ENCODE data around the gene KIRREL1. TPM values are rescaled to one million over a fixed set of nuclear protein-coding genes. Genes with fewer than 3 reads are reported as not detected.

The KIRREL1 gene
- polyA plus RNA-seq, 1 donor from 2014 or later = 12.9 TPM

DNA sequence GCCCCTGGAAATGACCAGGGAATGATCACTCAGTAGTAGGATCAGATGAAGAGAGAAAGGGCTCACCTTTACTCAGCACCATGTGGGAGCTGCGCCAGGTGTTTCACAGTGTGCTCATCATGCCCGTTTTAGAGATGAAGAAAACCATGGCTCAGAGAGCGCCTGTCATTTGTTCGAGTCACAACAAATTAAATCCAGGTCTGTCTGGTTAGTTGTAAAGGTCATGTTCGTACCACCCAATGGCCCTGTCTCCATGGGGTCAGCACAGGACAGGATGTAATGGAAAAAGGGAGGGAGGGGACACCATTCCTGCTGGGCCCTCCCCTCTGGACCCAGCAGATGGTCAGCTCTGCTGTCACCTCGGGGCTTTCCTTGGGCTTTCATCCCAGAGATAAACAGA, 15.2 kb downstream of the KIRREL1 start:
- Histone ChIP-seq H3F3A (ENCODE audit: insufficient read depth, low read length, poor library complexity, severe bottlenecking) (no peaks in the 10 kb centered on the region), H3K36me3 (ENCODE audit: insufficient read depth, low read length) (no peaks in the 10 kb centered on the region), H3K9me2 (ENCODE audit: insufficient read depth, low read length) (no peaks in the 10 kb centered on the region), H3K9me3 (ENCODE audit: low read length) (no peaks in the 10 kb centered on the region), H3K4me3 (ENCODE audit: low read length) (peak overlapping the region; percentile 38), H3K4me2 (ENCODE audit: low read length) (no peak overlapping the region), H2AFZ (ENCODE audit: low read depth, low read length) (no peak overlapping the region), H4K20me1 (ENCODE audit: insufficient read depth) (no peaks in the 10 kb centered on the region), H3K27ac (ENCODE audit: low read length) (peak overlapping the region; percentile 31), H3K27me3 (ENCODE audit: insufficient read depth, low read depth, low read length) (no peaks in the 10 kb centered on the region), H3K79me2 (replicated peaks; ENCODE audit: insufficient read depth, low read length) (peaks cover 42% of the 10 kb centered on the region), H3K9ac (ENCODE audit: low read length) (peak overlapping the region; percentile 22)
- TF ChIP-seq EP300 (conservative IDR thresholded peaks at IDR 0.05; ENCODE audit: poor library complexity, severe bottlenecking) (no peak), RAD21 (conservative IDR thresholded peaks at IDR 0.05) (no peak), MXI1 (conservative IDR thresholded peaks at IDR 0.05; ENCODE audit: poor library complexity, severe bottlenecking) (no peak), TAF1 (IDR thresholded peaks at IDR 0.05; ENCODE audit: low read depth) (no peak), SMC3 (conservative IDR thresholded peaks at IDR 0.05; ENCODE audit: poor library complexity) (no peak), CTCF (IDR thresholded peaks at IDR 0.05; ENCODE audit: poor library complexity, severe bottlenecking) (no peak), REST (IDR thresholded peaks at IDR 0.05; ENCODE audit: borderline replicate concordance) (no peak), POLR2AphosphoS5 (IDR thresholded peaks at IDR 0.05) (no peak), EZH2 (IDR thresholded peaks at IDR 0.05; ENCODE audit: borderline replicate concordance, insufficient read depth, low read length, poor library complexity, severe bottlenecking) (no peak)

DNA sequence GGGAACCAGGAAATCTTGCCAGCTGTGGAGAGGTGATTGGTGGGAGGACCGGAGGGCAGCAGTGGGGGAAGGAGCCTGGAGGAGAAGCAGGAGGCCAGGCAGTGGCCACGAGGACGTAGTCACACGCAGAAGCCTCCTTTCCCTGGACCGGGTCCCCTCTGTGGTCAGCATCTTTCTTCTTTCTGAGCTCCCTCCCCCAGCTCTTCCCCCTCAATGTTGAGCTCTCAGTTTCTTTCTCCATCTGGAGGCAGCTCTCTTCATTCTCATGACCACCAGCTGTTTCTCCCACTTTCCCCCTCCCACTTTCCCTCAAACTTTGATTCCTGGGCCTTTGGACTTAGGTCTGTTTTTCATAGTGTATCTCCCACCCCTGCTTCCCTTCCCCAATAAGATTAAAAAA, 18.3 kb downstream of the KIRREL1 start:
- Histone ChIP-seq H3K4me2 (ENCODE audit: low read length) (no peak overlapping the region), H3K79me2 (replicated peaks; ENCODE audit: insufficient read depth, low read length) (peaks cover 42% of the 10 kb centered on the region)

More for the DNA sequence above, 18.3 kb downstream of the KIRREL1 start:
- no peaks in the 10 kb centered on the region for H3K9me2 ChIP-seq (ENCODE audit: insufficient read depth, low read length)
- no peaks in the 10 kb centered on the region for H3K27me3 ChIP-seq (ENCODE audit: insufficient read depth, low read depth, low read length)
- no peak for TF ChIP-seq REST (IDR thresholded peaks at IDR 0.05; ENCODE audit: borderline replicate concordance)
- no peak for TF ChIP-seq TAF1 (IDR thresholded peaks at IDR 0.05; ENCODE audit: low read depth)
- no peak for TF ChIP-seq POLR2AphosphoS5 (IDR thresholded peaks at IDR 0.05)
- no peak for TF ChIP-seq SMC3 (conservative IDR thresholded peaks at IDR 0.05; ENCODE audit: poor library complexity)
- no peak for TF ChIP-seq RAD21 (conservative IDR thresholded peaks at IDR 0.05)
- TF ChIP-seq MXI1 (conservative IDR thresholded peaks at IDR 0.05; ENCODE audit: poor library complexity, severe bottlenecking) = no peak
- no peak for TF ChIP-seq CTCF (IDR thresholded peaks at IDR 0.05; ENCODE audit: poor library complexity, severe bottlenecking)
- TF ChIP-seq EP300 (conservative IDR thresholded peaks at IDR 0.05; ENCODE audit: poor library complexity, severe bottlenecking) = no peak
- H4K20me1 ChIP-seq (ENCODE audit: insufficient read depth) = no peaks in the 10 kb centered on the region
- H3K4me3 ChIP-seq (ENCODE audit: low read length) = no peak overlapping the region
- no peaks in the 10 kb centered on the region for H3K9me3 ChIP-seq (ENCODE audit: low read length)
- H2AFZ ChIP-seq (ENCODE audit: low read depth, low read length) = no peak overlapping the region
- no peaks in the 10 kb centered on the region for H3F3A ChIP-seq (ENCODE audit: insufficient read depth, low read length, poor library complexity, severe bottlenecking)
- H3K27ac ChIP-seq (ENCODE audit: low read length) = no peak overlapping the region
- H3K9ac ChIP-seq (ENCODE audit: low read length) = no peak overlapping the region
- H3K36me3 ChIP-seq (ENCODE audit: insufficient read depth, low read length) = no peaks in the 10 kb centered on the region

Measured in neural cell (in vitro differentiated cells).